ENCODE results near the gene NYNRIN. TPM values are rescaled to one million over a fixed set of nuclear protein-coding genes. Genes with fewer than 3 reads are reported as not detected.
A peak's percentile ranks its signal among the peaks of the same experiment; 100 is the strongest.

NYNRIN gene
- total RNA-seq, 4 donors from 2014 or later = 17.7 to 37.8 (median 23.5) TPM

DNA sequence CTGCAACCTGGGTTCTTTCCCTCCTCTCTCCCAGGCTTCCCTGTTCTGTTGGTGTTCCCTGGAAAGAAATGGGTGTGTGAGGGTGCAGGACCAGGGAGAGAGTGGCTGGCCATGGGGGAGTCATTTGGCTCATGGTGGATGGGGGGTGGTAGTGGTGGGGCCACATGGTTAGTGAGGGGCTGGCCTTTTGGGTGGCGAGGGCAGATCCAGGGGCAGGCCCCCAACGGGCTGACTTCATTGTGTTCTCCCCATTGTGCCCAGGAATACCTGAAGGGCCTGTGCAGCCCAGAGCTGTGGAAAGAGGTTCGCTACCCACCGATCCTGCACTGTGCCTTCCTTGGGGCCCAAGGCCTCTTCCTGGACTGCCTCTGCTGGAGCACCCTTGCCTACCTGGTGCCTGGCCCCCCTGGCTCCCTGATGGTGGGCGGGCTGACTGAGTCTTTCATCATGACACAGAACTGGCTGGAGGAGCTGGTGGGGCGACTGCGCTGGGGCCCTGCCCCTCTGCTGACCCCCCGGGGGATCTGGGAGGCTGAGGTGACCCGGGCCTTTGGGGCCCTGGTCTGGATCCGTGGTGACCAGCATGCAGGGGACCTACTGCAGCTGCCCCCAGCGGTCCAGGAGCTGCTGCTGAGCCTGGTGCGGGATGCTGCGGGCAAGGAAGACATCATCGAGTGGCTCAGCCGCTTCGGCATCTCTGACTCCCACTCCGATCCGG, 9.0 kb downstream of the NYNRIN start:
- intact Hi-C loops (cut with DNase I; ENCODE audit: low total_unique reads) = no loop called here
- H3K4me3 ChIP-seq (ENCODE audit: low read depth, poor library complexity, severe bottlenecking) = no peak overlapping the region
- TF ChIP-seq, protein P1, sequence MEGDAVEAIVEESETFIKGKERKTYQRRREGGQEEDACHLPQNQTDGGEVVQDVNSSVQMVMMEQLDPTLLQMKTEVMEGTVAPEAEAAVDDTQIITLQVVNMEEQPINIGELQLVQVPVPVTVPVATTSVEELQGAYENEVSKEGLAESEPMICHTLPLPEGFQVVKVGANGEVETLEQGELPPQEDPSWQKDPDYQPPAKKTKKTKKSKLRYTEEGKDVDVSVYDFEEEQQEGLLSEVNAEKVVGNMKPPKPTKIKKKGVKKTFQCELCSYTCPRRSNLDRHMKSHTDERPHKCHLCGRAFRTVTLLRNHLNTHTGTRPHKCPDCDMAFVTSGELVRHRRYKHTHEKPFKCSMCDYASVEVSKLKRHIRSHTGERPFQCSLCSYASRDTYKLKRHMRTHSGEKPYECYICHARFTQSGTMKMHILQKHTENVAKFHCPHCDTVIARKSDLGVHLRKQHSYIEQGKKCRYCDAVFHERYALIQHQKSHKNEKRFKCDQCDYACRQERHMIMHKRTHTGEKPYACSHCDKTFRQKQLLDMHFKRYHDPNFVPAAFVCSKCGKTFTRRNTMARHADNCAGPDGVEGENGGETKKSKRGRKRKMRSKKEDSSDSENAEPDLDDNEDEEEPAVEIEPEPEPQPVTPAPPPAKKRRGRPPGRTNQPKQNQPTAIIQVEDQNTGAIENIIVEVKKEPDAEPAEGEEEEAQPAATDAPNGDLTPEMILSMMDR (IDR thresholded peaks at IDR 0.05) = no peak
- TF ChIP-seq POLR2A (IDR thresholded peaks at IDR 0.05) = no peak
- WGBS, 2 donors = 91 to 97% methylated on average over 12 to 18 of the region's 18 CpGs
- DNase-seq (ENCODE audit: low spot score in 2 of 2) = peak in 1 of 2 donors; percentile 79

DNA sequence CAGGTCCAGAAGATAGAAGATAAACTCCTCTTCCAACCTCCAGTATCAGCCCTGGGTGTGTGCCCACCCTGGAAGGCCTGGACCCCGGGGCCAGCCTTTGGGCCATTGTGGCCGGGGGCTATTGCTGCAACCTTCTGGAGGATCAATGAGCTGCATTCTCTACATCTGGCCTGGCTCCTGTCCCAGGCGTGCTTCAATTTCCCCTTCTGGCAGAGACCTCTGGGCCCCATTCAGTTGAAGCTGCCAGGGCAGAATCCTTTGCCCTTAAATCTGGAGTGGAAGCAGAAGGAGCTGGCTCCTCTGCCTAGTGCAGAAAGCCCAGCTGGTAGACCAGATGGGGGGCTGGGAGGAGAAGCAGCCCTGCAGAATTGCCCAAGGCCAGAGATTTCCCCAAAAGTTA, 10.0 kb downstream of the NYNRIN start:
- 71 to 73% methylated on average over 2 of the region's 3 CpGs for WGBS, 2 donors
- peak in 1 of 2 donors; percentile 64 for DNase-seq (ENCODE audit: low spot score in 2 of 2)
- intact Hi-C loops (cut with DNase I; ENCODE audit: low total_unique reads) = no loop called here
- H3K4me3 ChIP-seq (ENCODE audit: low read depth, poor library complexity, severe bottlenecking) = no peak overlapping the region
- TF ChIP-seq POLR2A (IDR thresholded peaks at IDR 0.05) = no peak
- TF ChIP-seq, protein P1 (IDR thresholded peaks at IDR 0.05) = no peak

DNA sequence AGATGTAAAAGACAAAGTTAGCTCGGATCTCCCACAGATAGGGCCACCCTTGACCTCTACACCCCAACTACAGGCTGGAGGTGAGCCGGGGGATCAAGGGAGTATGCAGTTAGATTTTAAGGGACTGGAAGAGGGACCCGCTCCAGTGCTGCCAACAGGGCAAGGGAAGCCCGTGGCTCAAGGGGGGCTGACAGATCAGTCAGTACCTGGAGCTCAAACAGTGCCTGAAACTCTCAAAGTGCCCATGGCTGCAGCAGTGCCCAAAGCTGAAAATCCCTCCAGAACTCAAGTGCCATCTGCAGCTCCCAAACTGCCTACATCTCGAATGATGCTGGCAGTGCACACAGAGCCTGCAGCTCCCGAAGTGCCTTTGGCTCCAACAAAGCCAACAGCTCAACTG, 10.4 kb downstream of the NYNRIN start:
- no peak overlapping the region for H3K4me3 ChIP-seq (ENCODE audit: low read depth, poor library complexity, severe bottlenecking)
- TF ChIP-seq POLR2A (IDR thresholded peaks at IDR 0.05) = no peak
- TF ChIP-seq, protein P1 (IDR thresholded peaks at IDR 0.05) = no peak
- 82 to 89% methylated on average over 6 of the region's 6 CpGs for WGBS, 2 donors
- intact Hi-C loops (cut with DNase I; ENCODE audit: low total_unique reads) = no loop called here
- DNase-seq (ENCODE audit: low spot score in 2 of 2) = peak in 1 of 2 donors; percentile 69

DNA sequence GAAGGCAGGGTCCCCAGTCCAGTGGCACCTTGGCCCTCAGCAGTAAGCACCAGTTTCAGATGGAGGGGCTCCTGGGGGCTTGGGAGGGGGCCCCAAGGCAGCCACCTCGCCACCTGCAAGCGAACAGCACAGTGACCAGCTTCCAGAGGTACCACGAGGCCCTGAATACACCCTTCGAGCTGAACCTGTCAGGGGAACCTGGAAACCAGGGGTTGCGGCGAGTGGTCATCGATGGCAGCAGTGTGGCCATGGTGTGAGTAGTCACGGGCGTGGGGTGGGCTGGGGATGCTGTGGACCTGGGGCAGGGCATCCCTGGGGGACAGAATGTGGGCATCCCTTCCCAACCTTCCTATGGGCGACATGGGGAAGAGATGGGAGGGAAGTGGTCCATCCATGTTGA, 11.2 kb downstream of the NYNRIN start:
- WGBS, 2 donors = 95% methylated on average over 10 of the region's 10 CpGs

DNA sequence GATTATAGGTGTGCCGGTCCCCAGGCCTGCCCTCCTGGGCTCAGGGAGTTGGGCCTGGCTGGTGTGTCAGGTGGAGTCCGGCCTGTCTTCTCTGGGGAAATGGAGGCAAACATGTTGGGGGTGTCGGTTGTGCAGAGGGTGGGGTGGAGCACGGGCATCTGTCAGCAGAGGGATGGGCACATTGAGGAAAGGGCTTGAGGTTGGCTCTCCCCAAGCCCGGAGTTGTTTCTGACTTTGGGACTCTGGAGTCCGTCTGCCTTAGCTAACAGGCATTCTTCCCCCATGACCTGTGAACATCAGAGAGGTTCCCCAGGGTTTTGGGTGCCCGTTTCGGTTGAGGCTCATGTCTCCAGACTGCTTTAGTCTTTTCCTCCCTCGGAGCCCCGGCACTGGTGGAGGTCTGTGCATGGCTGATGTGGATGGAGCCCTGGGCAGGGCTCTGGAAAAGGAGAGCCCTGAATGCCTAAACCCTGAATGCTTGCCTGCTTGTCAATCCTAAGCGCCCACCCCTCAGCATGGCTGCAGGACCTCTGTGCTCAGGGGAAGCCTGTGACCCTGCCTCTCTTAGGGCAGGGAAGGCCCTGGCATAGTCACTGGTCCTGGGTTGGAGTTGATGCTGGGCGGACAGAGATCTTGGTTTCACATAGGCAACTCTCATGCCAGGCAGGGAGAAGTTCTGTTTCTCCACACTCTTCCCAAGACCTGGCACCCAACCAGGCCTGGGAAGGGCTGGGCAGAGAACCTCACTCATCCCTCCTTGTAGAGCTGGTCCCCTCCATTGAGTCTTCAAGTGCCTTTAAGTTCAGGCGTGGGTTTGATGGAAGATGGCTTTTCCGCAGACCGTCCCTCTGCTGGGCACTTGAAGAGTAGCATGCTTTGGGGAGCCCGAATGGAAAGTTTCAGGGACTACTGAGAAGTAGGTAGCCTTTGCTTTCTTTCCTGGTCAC, 12.9 kb downstream of the NYNRIN start:
- 62 to 75% methylated on average over 16 of the region's 16 CpGs for WGBS, 2 donors
- intact Hi-C loops (cut with DNase I; ENCODE audit: low total_unique reads) = no loop called here
- DNase-seq (ENCODE audit: low spot score in 2 of 2) = peak in 1 of 2 donors; percentile 84
- H3K4me3 ChIP-seq (ENCODE audit: low read depth, poor library complexity, severe bottlenecking) = no peak overlapping the region
- TF ChIP-seq, protein P1 (IDR thresholded peaks at IDR 0.05) = no peak
- no peak for TF ChIP-seq POLR2A (IDR thresholded peaks at IDR 0.05)

More for the DNA sequence above, 11.2 kb downstream of the NYNRIN start:
- no peak overlapping the region for H3K4me3 ChIP-seq (ENCODE audit: low read depth, poor library complexity, severe bottlenecking)
- intact Hi-C loops (cut with DNase I; ENCODE audit: low total_unique reads) = no loop called here
- no peak for TF ChIP-seq POLR2A (IDR thresholded peaks at IDR 0.05)
- TF ChIP-seq, protein P1 (IDR thresholded peaks at IDR 0.05) = no peak
- DNase-seq (ENCODE audit: low spot score in 2 of 2) = peak in 1 of 2 donors; percentile 82

Data from lower leg skin (tissue), 4 donors.